Esophagus (tissue), 2 donors: ENCODE measurements around the gene PITPNC1. TPM values are rescaled to one million over a fixed set of nuclear protein-coding genes. Genes with fewer than 3 reads are reported as not detected.

ENCODE experiments used
- H3K27ac ChIP-seq, 2 donors: one replicate each; pipeline ENCODE4 v1.5.1; 2013; ENCODE audit warnings: low read depth in 2 of 2, mild to moderate bottlenecking in 2 of 2, inconsistent platforms in 1 of 2, low read length in 1 of 2, moderate library complexity in 1 of 2
- H3K27me3 ChIP-seq, 2 donors: one replicate each; pipeline ENCODE4 v1.6.1; 2013; ENCODE audit warnings: low read length in 2 of 2, control low read depth in 1 of 2, mild to moderate bottlenecking in 1 of 2; ENCODE audit not compliant: insufficient read depth in 2 of 2, control insufficient read depth in 1 of 2
- H3K36me3 ChIP-seq, 2 donors: one replicate each; pipeline ENCODE4 v1.6.1; 2013; ENCODE audit warnings: low read length in 1 of 2; ENCODE audit not compliant: control insufficient read depth in 2 of 2, insufficient read depth in 2 of 2
- H3K4me1 ChIP-seq, 2 donors: one replicate each; pipeline ENCODE4 v1.6.1; 2013; ENCODE audit warnings: low read length in 1 of 2; ENCODE audit not compliant: control insufficient read depth in 2 of 2, insufficient read depth in 2 of 2
- H3K4me3 ChIP-seq, 2 donors: one replicate each; pipeline ENCODE4 v1.5.1; 2013; ENCODE audit warnings: low read length in 2 of 2, mild to moderate bottlenecking in 2 of 2, low read depth in 1 of 2, moderate library complexity in 1 of 2
- H3K9me3 ChIP-seq, 2 donors: one replicate each; pipeline ENCODE4 v1.6.1; 2013; ENCODE audit warnings: mild to moderate bottlenecking in 2 of 2, low read depth in 1 of 2, low read length in 1 of 2, moderate library complexity in 1 of 2; ENCODE audit not compliant: control insufficient read depth in 2 of 2, insufficient read depth in 1 of 2
- WGBS, 2 donors: extraction: QIAGEN DNeasy Blood & Tissue Kit; methylation state at CpG; one replicate each; pipeline ENCODE4 v1.1.7; 2013; 5-methylcytosine and 5-hydroxymethylcytosine counted together
- polyA plus RNA-seq, 2 donors: library from polyadenylated mRNA; stranded (reverse); fragments of 200-250 nt; gene quantifications; one replicate each; pipeline ENCODE4 v1.2.3, GENCODE V29; 2013
- donor health status: healthy with polysubstance abuse.
- donor health status: Bipolar disorder and iron deficiency.

PITPNC1 gene
- polyA plus RNA-seq, 2 donors: 7.9 to 9.6 TPM

- Histone ChIP-seq H3K36me3 (no peaks in the 10 kb centered on the region), H3K27ac (no peak overlapping the region), H3K4me3 (no peak overlapping the region), H3K4me1 (no peaks in the 10 kb centered on the region), H3K27me3 (no peaks in the 10 kb centered on the region), H3K9me3 (peaks cover 0 to 2% of the 10 kb centered on the region in 2 donors)
- WGBS, 2 donors: 92 to 94% methylated on average over 11 of the region's 11 CpGs
Measured at GRCh38 chr17:67557052-67557845, 180.2 kb downstream of the PITPNC1 start.

- peaks cover 0 to 2% of the 10 kb centered on the region in 2 donors for H3K9me3 ChIP-seq
- no peak overlapping the region for H3K27ac ChIP-seq
- 82 to 88% methylated on average over 5 of the region's 5 CpGs for WGBS, 2 donors
- no peaks in the 10 kb centered on the region for H3K27me3 ChIP-seq
- no peaks in the 10 kb centered on the region for H3K36me3 ChIP-seq
- H3K4me3 ChIP-seq: no peak overlapping the region
- H3K4me1 ChIP-seq: no peaks in the 10 kb centered on the region
Measured at GRCh38 chr17:67557921-67558320, 180.8 kb downstream of the PITPNC1 start.

- Histone ChIP-seq H3K36me3 (no peaks in the 10 kb centered on the region), H3K4me3 (no peak overlapping the region), H3K27ac (no peak overlapping the region), H3K9me3 (peaks cover 0 to 2% of the 10 kb centered on the region in 2 donors), H3K4me1 (no peaks in the 10 kb centered on the region), H3K27me3 (no peaks in the 10 kb centered on the region)
- WGBS, 2 donors: 75 to 81% methylated on average over 5 of the region's 5 CpGs
Measured at GRCh38 chr17:67558740-67559380, 181.8 kb downstream of the PITPNC1 start.

DNA sequence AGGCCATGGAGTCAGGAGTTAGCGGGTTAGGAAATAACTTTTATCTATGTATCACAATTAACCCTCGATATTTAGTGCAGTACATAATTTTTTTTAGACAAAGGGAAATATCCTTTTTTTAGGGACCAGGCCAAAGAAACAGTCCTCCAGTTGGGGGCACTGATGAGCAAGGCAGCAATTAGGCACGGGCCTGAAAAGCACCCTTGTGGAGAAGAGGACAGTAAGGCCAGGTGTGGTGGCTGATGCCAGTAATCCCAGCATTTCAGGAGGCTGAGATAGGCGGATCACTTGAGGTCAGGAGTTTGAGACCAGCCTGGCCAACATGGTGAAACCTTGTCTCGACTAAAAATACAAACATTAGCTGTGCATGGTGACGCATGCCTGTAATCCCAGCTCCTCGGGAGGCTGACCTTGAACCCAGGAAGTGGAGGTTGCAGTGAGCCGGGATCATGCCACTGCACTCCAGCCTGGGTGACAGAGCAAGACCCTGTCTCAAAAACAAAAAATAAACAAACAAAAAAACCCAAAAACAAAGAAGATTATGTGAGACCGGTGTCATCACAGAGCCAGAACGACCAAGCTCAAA, 182.4 kb downstream of the PITPNC1 start:
- 80 to 88% methylated on average over 10 of the region's 10 CpGs for WGBS, 2 donors
- Histone ChIP-seq H3K9me3 (peaks cover 0 to 2% of the 10 kb centered on the region in 2 donors), H3K36me3 (no peaks in the 10 kb centered on the region), H3K27me3 (no peaks in the 10 kb centered on the region), H3K27ac (no peak overlapping the region), H3K4me3 (no peak overlapping the region), H3K4me1 (no peaks in the 10 kb centered on the region)

GRCh38 chr17:67562005-67562404, 184.9 kb downstream of the PITPNC1 start:
- Histone ChIP-seq H3K4me1 (no peaks in the 10 kb centered on the region), H3K27ac (no peak overlapping the region), H3K27me3 (no peaks in the 10 kb centered on the region), H3K4me3 (no peak overlapping the region), H3K36me3 (no peaks in the 10 kb centered on the region), H3K9me3 (no peaks in the 10 kb centered on the region)
- 88 to 93% methylated on average over 10 of the region's 10 CpGs for WGBS, 2 donors

DNA sequence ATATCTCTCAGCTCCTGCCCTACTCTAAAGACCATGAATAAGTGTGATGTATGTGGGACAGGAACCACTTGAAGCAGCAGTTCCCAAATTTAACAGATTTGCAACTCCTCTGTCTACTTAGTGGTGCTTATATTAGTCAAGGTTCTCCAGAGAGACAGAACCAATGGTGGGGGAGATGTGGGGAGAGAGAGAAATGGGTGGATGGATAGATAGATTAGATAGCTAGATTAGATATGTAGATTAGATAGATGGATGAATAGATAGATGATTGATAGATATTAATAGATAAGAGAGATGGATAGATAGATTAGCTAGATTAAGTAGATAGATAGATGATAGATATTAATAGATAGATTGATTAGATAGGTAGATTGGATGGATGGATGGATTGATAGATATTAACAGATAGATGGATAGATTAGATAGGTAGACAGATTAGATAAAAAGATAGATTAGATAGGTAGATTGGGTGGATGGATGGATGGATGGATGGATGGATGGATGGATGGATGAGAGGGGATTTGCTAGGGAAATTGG, 186.7 kb downstream of the PITPNC1 start:
- Histone ChIP-seq H3K27ac (no peak overlapping the region), H3K36me3 (no peaks in the 10 kb centered on the region), H3K4me1 (no peaks in the 10 kb centered on the region), H3K27me3 (no peaks in the 10 kb centered on the region), H3K9me3 (no peaks in the 10 kb centered on the region), H3K4me3 (no peak overlapping the region)

GRCh38 chr17:67565068-67565467, 188.0 kb downstream of the PITPNC1 start:
- Histone ChIP-seq H3K9me3 (no peaks in the 10 kb centered on the region), H3K4me3 (no peak overlapping the region), H3K27me3 (no peaks in the 10 kb centered on the region), H3K36me3 (no peaks in the 10 kb centered on the region), H3K4me1 (no peaks in the 10 kb centered on the region), H3K27ac (no peak overlapping the region)
- 97 to 98% methylated on average over 2 of the region's 2 CpGs for WGBS, 2 donors

DNA sequence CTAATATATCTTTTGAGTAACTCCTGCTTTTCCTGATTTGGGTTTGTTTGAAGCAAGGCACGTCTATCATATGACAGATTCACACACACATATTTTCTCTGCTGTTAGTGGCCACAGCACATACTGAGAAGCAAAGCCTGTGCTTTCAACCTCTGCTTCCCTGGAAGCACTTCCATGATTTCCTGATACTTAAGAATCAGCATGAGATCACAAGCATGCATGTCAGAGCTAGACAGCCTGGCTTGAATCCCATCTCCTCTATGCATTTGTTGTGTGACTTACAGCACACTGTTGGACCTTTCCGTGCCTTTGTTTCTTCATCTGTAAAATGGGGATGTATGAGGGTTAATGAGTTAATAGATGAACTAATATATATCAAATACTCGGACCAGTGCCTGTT, 189.6 kb downstream of the PITPNC1 start:
- WGBS, 2 donors: 67 to 85% methylated on average over 3 of the region's 3 CpGs
- Histone ChIP-seq H3K27ac (no peak overlapping the region), H3K4me1 (no peaks in the 10 kb centered on the region), H3K9me3 (peaks cover 0 to 2% of the 10 kb centered on the region in 2 donors), H3K36me3 (peaks cover 0 to 3% of the 10 kb centered on the region in 2 donors), H3K27me3 (no peaks in the 10 kb centered on the region), H3K4me3 (no peak overlapping the region)

DNA sequence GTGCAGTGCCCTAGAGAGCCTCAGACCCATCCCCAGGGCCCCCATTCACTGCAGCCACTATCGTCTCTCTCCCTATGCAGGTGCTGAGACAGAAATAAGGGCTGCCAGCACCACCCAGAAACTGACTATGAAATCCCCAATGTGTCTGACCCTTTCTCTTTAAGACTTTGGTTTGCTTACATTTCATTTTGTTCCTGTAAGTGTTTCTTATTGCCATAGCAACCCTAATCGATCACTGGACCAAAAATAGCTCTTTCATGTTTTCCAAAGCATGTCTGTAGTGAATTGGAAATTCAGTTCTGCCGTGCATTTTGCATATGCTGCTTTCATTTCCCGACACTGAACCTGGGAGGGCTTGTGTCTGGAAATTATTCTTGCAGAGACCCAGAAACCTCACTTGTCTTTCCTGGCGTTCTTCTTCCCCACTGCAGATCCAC, 192.0 kb downstream of the PITPNC1 start:
- Histone ChIP-seq H3K9me3 (peaks cover 0 to 2% of the 10 kb centered on the region in 2 donors), H3K4me3 (no peak overlapping the region), H3K4me1 (no peaks in the 10 kb centered on the region), H3K27me3 (no peaks in the 10 kb centered on the region), H3K27ac (no peak overlapping the region), H3K36me3 (peaks cover 0 to 3% of the 10 kb centered on the region in 2 donors)
- 60 to 73% methylated on average over 5 of the region's 5 CpGs for WGBS, 2 donors
